ENCODE data around the gene KRTAP4-1. TPM values are rescaled to one million over a fixed set of nuclear protein-coding genes. Genes with fewer than 3 reads are reported as not detected.
"Not testable (repeated sequence)": the region's sequence is repeated elsewhere in the genome, so short reads cannot be mapped to it uniquely, and the experiment has no call there.

The KRTAP4-1 gene
- total and polyA plus RNA-seq, 2 donors (not counting 1 experiment from before 2014, with no cell fraction given) = not detected

- intact Hi-C loops (cut with micrococcal nuclease) = loop anchor here (10.0 kb wide), 1 partner anchor 231 kb away; the partner anchor contains the start of gene KRT39
- CTCF ChIA-PET = interaction anchor here (0.7 kb wide), 1 partner anchor 50 kb away, joined by 5 read pairs; no protein-coding TSS in a partner anchor
Measured at GRCh38 chr17:41196068-41196467, 11.4 kb upstream of the KRTAP4-1 start.

GRCh38 chr17:41190328-41190727 lies 5.6 kb upstream of the KRTAP4-1 start:
- CTCF ChIA-PET = no interaction called here
- Histone ChIP-seq H2AFZ (ENCODE audit: insufficient read depth, low read depth, low read length, poor library complexity, severe bottlenecking) (no peak overlapping the region), H3K4me1 (ENCODE audit: control insufficient read depth in 2 of 2, insufficient read depth in 2 of 2, low read length in 2 of 2) (no peaks in the 10 kb centered on the region), H4K20me1 (ENCODE audit: control insufficient read depth, insufficient read depth, low read length, poor library complexity, severe bottlenecking) (no peaks in the 10 kb centered on the region), H3K9me3 (ENCODE audit: control extremely low read depth in 1 of 3, control insufficient read depth in 2 of 3, insufficient read depth in 1 of 3, low read length in 2 of 3) (peaks cover 0 to 4% (median 0%) of the 10 kb centered on the region in 3 donors), H3K4me3 (ENCODE audit: control extremely low read depth in 1 of 5, extremely low read depth in 1 of 5, insufficient read depth in 1 of 5, low read depth in 2 of 5, low read length in 4 of 5) (no peak overlapping the region), H3K79me2 (ENCODE audit: control insufficient read depth, insufficient read depth, low read length) (no peaks in the 10 kb centered on the region), H3K27me3 (replicated peaks in 1 of 4; ENCODE audit: control extremely low read depth in 1 of 4, control insufficient read depth in 3 of 4, insufficient read depth in 4 of 4, low read length in 3 of 4) (no peaks in the 10 kb centered on the region), H3K27ac (ENCODE audit: low read length in 2 of 2) (no peak overlapping the region), H3K4me2 (replicated peaks; ENCODE audit: low read depth, low read length, poor library complexity, severe bottlenecking) (no peak overlapping the region), H3K9ac (ENCODE audit: low read length) (no peak overlapping the region), H3K36me3 (replicated peaks in 1 of 2; ENCODE audit: control extremely low read depth in 1 of 2, control insufficient read depth in 1 of 2, extremely low read depth in 1 of 2, insufficient read depth in 2 of 2, low read length in 1 of 2) (no peaks in the 10 kb centered on the region)
- POLR2A ChIA-PET = no interaction called here
- Mint-ChIP-seq H3K27me3 (peaks cover 41% of the 10 kb centered on the region), H3K4me3 (no peak overlapping the region), H3K27ac (no peak overlapping the region), H3K4me1 (no peaks in the 10 kb centered on the region), H3K9me3 (ENCODE audit: insufficient read depth) (no peaks in the 10 kb centered on the region)
- ATAC-seq (ENCODE audit: low read depth) (no peak), DNase-seq (no peak)
- WGBS (ENCODE audit: insufficient coverage) = 100% methylated on average over 3 of the region's 3 CpGs
- intact Hi-C loops (cut with micrococcal nuclease) = loop anchor here (10.0 kb wide), 1 partner anchor 226 kb away; the partner anchor contains the start of gene KRT39
- TF ChIP-seq CTCF (IDR thresholded peaks at IDR 0.05) = no peak
- no peak for TF ChIP-seq EZH2 (IDR thresholded peaks at IDR 0.05; ENCODE audit: borderline replicate concordance, insufficient read depth, low read depth, low read length, poor library complexity, severe bottlenecking)

More at GRCh38 chr17:41196068-41196467, 11.4 kb upstream of the KRTAP4-1 start:
- Histone ChIP-seq H3K27ac (ENCODE audit: low read length in 2 of 2) (no peak overlapping the region), H2AFZ (ENCODE audit: insufficient read depth, low read depth, low read length, poor library complexity, severe bottlenecking) (no peak overlapping the region), H3K4me3 (ENCODE audit: control extremely low read depth in 1 of 5, extremely low read depth in 1 of 5, insufficient read depth in 1 of 5, low read depth in 2 of 5, low read length in 4 of 5) (no peak overlapping the region), H3K79me2 (ENCODE audit: control insufficient read depth, insufficient read depth, low read length) (no peaks in the 10 kb centered on the region), H4K20me1 (ENCODE audit: control insufficient read depth, insufficient read depth, low read length, poor library complexity, severe bottlenecking) (no peaks in the 10 kb centered on the region), H3K36me3 (replicated peaks in 1 of 2; ENCODE audit: control extremely low read depth in 1 of 2, control insufficient read depth in 1 of 2, extremely low read depth in 1 of 2, insufficient read depth in 2 of 2, low read length in 1 of 2) (no peaks in the 10 kb centered on the region), H3K4me2 (replicated peaks; ENCODE audit: low read depth, low read length, poor library complexity, severe bottlenecking) (no peak overlapping the region), H3K27me3 (replicated peaks in 1 of 4; ENCODE audit: control extremely low read depth in 1 of 4, control insufficient read depth in 3 of 4, insufficient read depth in 4 of 4, low read length in 3 of 4) (no peaks in the 10 kb centered on the region), H3K9ac (ENCODE audit: low read length) (no peak overlapping the region), H3K9me3 (ENCODE audit: control extremely low read depth in 1 of 3, control insufficient read depth in 2 of 3, insufficient read depth in 1 of 3, low read length in 2 of 3) (no peaks in the 10 kb centered on the region), H3K4me1 (ENCODE audit: control insufficient read depth in 2 of 2, insufficient read depth in 2 of 2, low read length in 2 of 2) (no peaks in the 10 kb centered on the region)
- WGBS (ENCODE audit: insufficient coverage) = no CpG with 5 or more reads among the region's 1 CpG
- Mint-ChIP-seq H3K27me3 (peaks cover 21% of the 10 kb centered on the region), H3K4me1 (no peaks in the 10 kb centered on the region), H3K9me3 (ENCODE audit: insufficient read depth) (peaks cover 5% of the 10 kb centered on the region), H3K27ac (no peak overlapping the region), H3K4me3 (no peak overlapping the region)
- no peak for ATAC-seq (ENCODE audit: low read depth)
- TF ChIP-seq CTCF (IDR thresholded peaks at IDR 0.05) (no peak), EZH2 (IDR thresholded peaks at IDR 0.05; ENCODE audit: borderline replicate concordance, insufficient read depth, low read depth, low read length, poor library complexity, severe bottlenecking) (no peak)
- DNase-seq = no peak
- POLR2A ChIA-PET = no interaction called here

GRCh38 chr17:41189837-41190318 lies 5.2 kb upstream of the KRTAP4-1 start, which contains the start of gene KRTAP9-1:
Gene KRTAP9-1, plus strand, starts transcription at chr17:41189887. Its CDS starts 0 bp downstream, at chr17:41189887.
- intact Hi-C loops (cut with micrococcal nuclease) = loop anchor here (10.0 kb wide), 1 partner anchor 225 kb away; the partner anchor contains the start of gene KRT39
- H3K27ac Mint-ChIP-seq = not testable (repeated sequence)
- WGBS (ENCODE audit: insufficient coverage) = 82% methylated on average over 1 of the region's 1 CpG

More at GRCh38 chr17:41189837-41190318, 5.2 kb upstream of the KRTAP4-1 start, which contains the start of gene KRTAP9-1:
- H3K4me2 ChIP-seq (replicated peaks; ENCODE audit: low read depth, low read length, poor library complexity, severe bottlenecking); H2AFZ ChIP-seq (ENCODE audit: insufficient read depth, low read depth, low read length, poor library complexity, severe bottlenecking); H3K4me3 Mint-ChIP-seq; H3K27me3 ChIP-seq (replicated peaks in 1 of 4; ENCODE audit: control extremely low read depth in 1 of 4, control insufficient read depth in 3 of 4, insufficient read depth in 4 of 4, low read length in 3 of 4); POLR2A ChIA-PET; H3K9ac ChIP-seq (ENCODE audit: low read length); H3K27ac ChIP-seq (ENCODE audit: low read length in 2 of 2); H3K4me1 Mint-ChIP-seq; DNase-seq; ATAC-seq (ENCODE audit: low read depth); H3K79me2 ChIP-seq (ENCODE audit: control insufficient read depth, insufficient read depth, low read length); H4K20me1 ChIP-seq (ENCODE audit: control insufficient read depth, insufficient read depth, low read length, poor library complexity, severe bottlenecking); H3K36me3 ChIP-seq (replicated peaks in 1 of 2; ENCODE audit: control extremely low read depth in 1 of 2, control insufficient read depth in 1 of 2, extremely low read depth in 1 of 2, insufficient read depth in 2 of 2, low read length in 1 of 2); H3K9me3 Mint-ChIP-seq (ENCODE audit: insufficient read depth); H3K4me3 ChIP-seq (ENCODE audit: control extremely low read depth in 1 of 5, extremely low read depth in 1 of 5, insufficient read depth in 1 of 5, low read depth in 2 of 5, low read length in 4 of 5); H3K4me1 ChIP-seq (ENCODE audit: control insufficient read depth in 2 of 2, insufficient read depth in 2 of 2, low read length in 2 of 2); H3K9me3 ChIP-seq (ENCODE audit: control extremely low read depth in 1 of 3, control insufficient read depth in 2 of 3, insufficient read depth in 1 of 3, low read length in 2 of 3): not testable (repeated sequence)
- CTCF ChIA-PET = interaction anchor here (1.2 kb wide), 1 partner anchor 11 kb away, joined by 3 read pairs; no protein-coding TSS in a partner anchor
- H3K27me3 Mint-ChIP-seq = peaks cover 41% of the 10 kb centered on the region

Data from B cell (primary cell).